ENCODE measurements around the gene VEZT. TPM values are rescaled to one million over a fixed set of nuclear protein-coding genes. Genes with fewer than 3 reads are reported as not detected.
"Not testable (repeated sequence)": the region's sequence is repeated elsewhere in the genome, so short reads cannot be mapped to it uniquely, and the experiment has no call there.

VEZT gene
- polyA plus RNA-seq, 3 donors = 14.6 to 20.6 (median 16.7) TPM

- H4K20me1 ChIP-seq (ENCODE audit: insufficient read depth, low read length) = no peaks in the 10 kb centered on the region
- Mint-ChIP-seq H3K4me3 (no peak overlapping the region), H3K27ac (no peak overlapping the region), H3K9me3 (peaks cover 0 to under 1% (median 0%) of the 10 kb centered on the region in 7 donors), H3K36me3 (no peaks in the 10 kb centered on the region), H3K4me1 (no peaks in the 10 kb centered on the region), H3K27me3 (ENCODE audit: low read depth in 3 of 3) (no peaks in the 10 kb centered on the region)
- H3K27me3 ChIP-seq (ENCODE audit: control insufficient read depth in 2 of 2, insufficient read depth in 2 of 2, low read length in 2 of 2) = no peaks in the 10 kb centered on the region
- DNase-seq = no peak
- TF ChIP-seq CTCF (IDR thresholded peaks at IDR 0.05) = no peak
- H3K79me2 ChIP-seq (ENCODE audit: insufficient read depth, low read length) = no peaks in the 10 kb centered on the region
- no peaks in the 10 kb centered on the region for H3K36me3 ChIP-seq (replicated peaks in 1 of 2; ENCODE audit: control insufficient read depth in 1 of 2, insufficient read depth in 2 of 2, low read length in 2 of 2)
- no peak overlapping the region for H3K9ac ChIP-seq (ENCODE audit: insufficient read depth, low read length, poor library complexity, severe bottlenecking)
- H2AFZ ChIP-seq (ENCODE audit: insufficient read depth, low read depth, low read length, poor library complexity, severe bottlenecking) = no peak overlapping the region
- no peak overlapping the region for H3K27ac ChIP-seq (ENCODE audit: low read depth in 1 of 2, low read length in 2 of 2)
- no CpG with 5 or more reads among the region's 4 CpGs for WGBS (ENCODE audit: insufficient coverage)
- no peaks in the 10 kb centered on the region for H3K9me3 ChIP-seq (replicated peaks in 1 of 2; ENCODE audit: control insufficient read depth in 1 of 2, insufficient read depth in 1 of 2, low read length in 2 of 2)
- H3K4me1 ChIP-seq (ENCODE audit: control insufficient read depth in 1 of 2, insufficient read depth in 2 of 2, low read length in 2 of 2) = no peaks in the 10 kb centered on the region
- no peak overlapping the region for H3K4me3 ChIP-seq (replicated peaks in 1 of 3; ENCODE audit: low read depth in 2 of 3, low read length in 3 of 3)
- no peak overlapping the region for H3K4me2 ChIP-seq (replicated peaks; ENCODE audit: extremely low read depth, low read length, poor library complexity, severe bottlenecking)
- intact Hi-C loops (cut with micrococcal nuclease) = no loop called here
These were observed 104.7 kb downstream of the VEZT start for GRCh38 chr12:95322326-95322725.

GRCh38 chr12:95323212-95323611, 105.6 kb downstream of the VEZT start:
- Mint-ChIP-seq H3K27ac (no peak overlapping the region), H3K4me1 (no peaks in the 10 kb centered on the region), H3K9me3 (peaks cover 0 to 2% (median 0%) of the 10 kb centered on the region in 7 donors), H3K36me3 (no peaks in the 10 kb centered on the region), H3K4me3 (no peak overlapping the region), H3K27me3 (ENCODE audit: low read depth in 3 of 3) (peaks cover 0 to 1% (median 0%) of the 10 kb centered on the region in 3 donors)
- no peaks in the 10 kb centered on the region for H3K27me3 ChIP-seq (ENCODE audit: control insufficient read depth in 2 of 2, insufficient read depth in 2 of 2, low read length in 2 of 2)
- intact Hi-C loops (cut with micrococcal nuclease) = no loop called here
- TF ChIP-seq CTCF (IDR thresholded peaks at IDR 0.05) = no peak
- H3K9ac ChIP-seq (ENCODE audit: insufficient read depth, low read length, poor library complexity, severe bottlenecking) = no peak overlapping the region
- H3K79me2 ChIP-seq (ENCODE audit: insufficient read depth, low read length) = no peaks in the 10 kb centered on the region
- no peak overlapping the region for H3K4me2 ChIP-seq (replicated peaks; ENCODE audit: extremely low read depth, low read length, poor library complexity, severe bottlenecking)
- H3K9me3 ChIP-seq (replicated peaks in 1 of 2; ENCODE audit: control insufficient read depth in 1 of 2, insufficient read depth in 1 of 2, low read length in 2 of 2) = no peaks in the 10 kb centered on the region
- no peaks in the 10 kb centered on the region for H4K20me1 ChIP-seq (ENCODE audit: insufficient read depth, low read length)
- no peaks in the 10 kb centered on the region for H3K36me3 ChIP-seq (replicated peaks in 1 of 2; ENCODE audit: control insufficient read depth in 1 of 2, insufficient read depth in 2 of 2, low read length in 2 of 2)
- no peak overlapping the region for H2AFZ ChIP-seq (ENCODE audit: insufficient read depth, low read depth, low read length, poor library complexity, severe bottlenecking)
- H3K27ac ChIP-seq (ENCODE audit: low read depth in 1 of 2, low read length in 2 of 2) = no peak overlapping the region
- no peaks in the 10 kb centered on the region for H3K4me1 ChIP-seq (ENCODE audit: control insufficient read depth in 1 of 2, insufficient read depth in 2 of 2, low read length in 2 of 2)
- H3K4me3 ChIP-seq (replicated peaks in 1 of 3; ENCODE audit: low read depth in 2 of 3, low read length in 3 of 3) = no peak overlapping the region
- no peak for DNase-seq

GRCh38 chr12:95324246-95324645, 106.6 kb downstream of the VEZT start:
- H3K27ac Mint-ChIP-seq; H3K4me2 ChIP-seq (replicated peaks; ENCODE audit: extremely low read depth, low read length, poor library complexity, severe bottlenecking); DNase-seq; H2AFZ ChIP-seq (ENCODE audit: insufficient read depth, low read depth, low read length, poor library complexity, severe bottlenecking); H3K4me1 ChIP-seq (ENCODE audit: control insufficient read depth in 1 of 2, insufficient read depth in 2 of 2, low read length in 2 of 2); H3K27ac ChIP-seq (ENCODE audit: low read depth in 1 of 2, low read length in 2 of 2); H3K36me3 Mint-ChIP-seq; intact Hi-C loops (cut with micrococcal nuclease); H4K20me1 ChIP-seq (ENCODE audit: insufficient read depth, low read length); H3K4me3 ChIP-seq (replicated peaks in 1 of 3; ENCODE audit: low read depth in 2 of 3, low read length in 3 of 3); H3K79me2 ChIP-seq (ENCODE audit: insufficient read depth, low read length); H3K9me3 Mint-ChIP-seq; H3K9ac ChIP-seq (ENCODE audit: insufficient read depth, low read length, poor library complexity, severe bottlenecking); H3K9me3 ChIP-seq (replicated peaks in 1 of 2; ENCODE audit: control insufficient read depth in 1 of 2, insufficient read depth in 1 of 2, low read length in 2 of 2); H3K4me1 Mint-ChIP-seq; H3K4me3 Mint-ChIP-seq; H3K27me3 Mint-ChIP-seq (ENCODE audit: low read depth in 3 of 3); H3K36me3 ChIP-seq (replicated peaks in 1 of 2; ENCODE audit: control insufficient read depth in 1 of 2, insufficient read depth in 2 of 2, low read length in 2 of 2); H3K27me3 ChIP-seq (ENCODE audit: control insufficient read depth in 2 of 2, insufficient read depth in 2 of 2, low read length in 2 of 2): not testable (repeated sequence)
- 72% methylated on average over 6 of the region's 7 CpGs for WGBS (ENCODE audit: insufficient coverage)

All from CD14-positive monocyte (primary cell).